Esophagus (tissue), 2 donors: ENCODE measurements around the gene BCL3. TPM values are rescaled to one million over a fixed set of nuclear protein-coding genes. Genes with fewer than 3 reads are reported as not detected.
A peak's percentile ranks its signal among the peaks of the same experiment; 100 is the strongest.

Experiments used
- H3K27ac ChIP-seq, 2 donors: one replicate each; pipeline ENCODE4 v1.5.1; 2013; ENCODE audit warnings: low read depth in 2 of 2, mild to moderate bottlenecking in 2 of 2, inconsistent platforms in 1 of 2, low read length in 1 of 2, moderate library complexity in 1 of 2
- H3K27me3 ChIP-seq, 2 donors: one replicate each; pipeline ENCODE4 v1.6.1; 2013; ENCODE audit warnings: low read length in 2 of 2, control low read depth in 1 of 2, mild to moderate bottlenecking in 1 of 2; ENCODE audit not compliant: insufficient read depth in 2 of 2, control insufficient read depth in 1 of 2
- H3K36me3 ChIP-seq, 2 donors: one replicate each; pipeline ENCODE4 v1.6.1; 2013; ENCODE audit warnings: low read length in 1 of 2; ENCODE audit not compliant: control insufficient read depth in 2 of 2, insufficient read depth in 2 of 2
- H3K4me1 ChIP-seq, 2 donors: one replicate each; pipeline ENCODE4 v1.6.1; 2013; ENCODE audit warnings: low read length in 1 of 2; ENCODE audit not compliant: control insufficient read depth in 2 of 2, insufficient read depth in 2 of 2
- H3K4me3 ChIP-seq, 2 donors: one replicate each; pipeline ENCODE4 v1.5.1; 2013; ENCODE audit warnings: low read length in 2 of 2, mild to moderate bottlenecking in 2 of 2, low read depth in 1 of 2, moderate library complexity in 1 of 2
- H3K9me3 ChIP-seq, 2 donors: one replicate each; pipeline ENCODE4 v1.6.1; 2013; ENCODE audit warnings: mild to moderate bottlenecking in 2 of 2, low read depth in 1 of 2, low read length in 1 of 2, moderate library complexity in 1 of 2; ENCODE audit not compliant: control insufficient read depth in 2 of 2, insufficient read depth in 1 of 2
- WGBS, 2 donors: extraction: QIAGEN DNeasy Blood & Tissue Kit; methylation state at CpG; one replicate each; pipeline ENCODE4 v1.1.7; 2013; 5-methylcytosine and 5-hydroxymethylcytosine counted together
- polyA plus RNA-seq, 2 donors: library from polyadenylated mRNA; stranded (reverse); fragments of 200-250 nt; gene quantifications; one replicate each; pipeline ENCODE4 v1.2.3, GENCODE V29; 2013
- donor health status: healthy with polysubstance abuse.
- donor health status: Bipolar disorder and iron deficiency.

Gene BCL3
- polyA plus RNA-seq, 2 donors: 64.5 to 107 TPM

DNA sequence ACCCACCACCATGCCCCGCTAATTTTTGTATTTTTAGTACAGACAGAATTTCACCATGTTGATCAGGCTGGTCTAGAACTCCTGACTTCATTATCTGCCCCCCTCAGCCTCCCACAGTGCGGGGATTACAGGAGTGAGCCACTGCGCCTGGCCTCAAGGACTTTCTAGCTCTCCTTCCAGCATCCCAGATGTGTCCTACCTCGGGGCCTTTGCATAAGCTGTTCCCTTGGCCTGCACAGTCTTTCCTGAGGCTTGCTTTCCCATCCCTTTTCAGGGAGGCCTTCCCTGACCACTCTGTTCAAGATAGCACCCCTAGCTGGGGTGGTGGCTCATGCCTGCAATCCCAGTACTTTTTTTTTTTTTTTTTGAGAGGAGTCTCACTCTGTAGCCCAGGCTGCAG, 46.1 kb downstream of the BCL3 start:
- no peaks in the 10 kb centered on the region for H3K9me3 ChIP-seq
- no peak overlapping the region for H3K4me3 ChIP-seq
- no peaks in the 10 kb centered on the region for H3K4me1 ChIP-seq
- no peaks in the 10 kb centered on the region for H3K27me3 ChIP-seq
- WGBS, 2 donors: 91 to 96% methylated on average over 4 of the region's 4 CpGs
- H3K36me3 ChIP-seq: peaks cover 0 to 22% of the 10 kb centered on the region in 2 donors
- no peak overlapping the region for H3K27ac ChIP-seq

DNA sequence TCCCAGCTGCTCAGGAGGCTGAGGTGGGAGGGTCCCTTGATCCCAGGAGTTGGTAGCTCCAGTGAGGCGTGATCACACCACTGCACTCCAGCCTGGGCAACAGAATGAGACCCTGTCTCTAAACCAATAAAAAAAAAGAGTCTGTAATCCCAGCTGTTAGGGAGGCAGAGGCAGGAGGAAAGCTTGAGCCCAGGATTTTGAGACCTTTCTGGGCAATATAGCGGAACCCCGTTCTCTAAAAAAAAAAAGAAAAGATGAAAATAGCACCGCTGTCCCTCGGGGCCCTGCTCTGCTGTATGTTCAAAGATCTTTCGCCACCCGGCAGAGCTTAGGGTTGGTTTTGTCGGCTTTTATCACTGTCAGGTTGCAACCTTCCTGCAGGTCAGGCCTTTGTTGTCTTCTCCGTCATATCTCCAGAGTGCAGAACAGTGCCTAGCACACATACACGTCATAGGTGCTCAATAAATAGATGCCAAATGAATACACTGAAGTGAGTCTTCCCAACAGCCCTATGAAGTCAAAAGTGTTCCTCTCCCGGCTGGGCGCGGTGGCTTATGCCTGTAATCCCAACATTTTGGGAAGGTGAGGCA, 47.0 kb downstream of the BCL3 start:
- peaks cover 0 to 21% of the 10 kb centered on the region in 2 donors for H3K36me3 ChIP-seq

DNA sequence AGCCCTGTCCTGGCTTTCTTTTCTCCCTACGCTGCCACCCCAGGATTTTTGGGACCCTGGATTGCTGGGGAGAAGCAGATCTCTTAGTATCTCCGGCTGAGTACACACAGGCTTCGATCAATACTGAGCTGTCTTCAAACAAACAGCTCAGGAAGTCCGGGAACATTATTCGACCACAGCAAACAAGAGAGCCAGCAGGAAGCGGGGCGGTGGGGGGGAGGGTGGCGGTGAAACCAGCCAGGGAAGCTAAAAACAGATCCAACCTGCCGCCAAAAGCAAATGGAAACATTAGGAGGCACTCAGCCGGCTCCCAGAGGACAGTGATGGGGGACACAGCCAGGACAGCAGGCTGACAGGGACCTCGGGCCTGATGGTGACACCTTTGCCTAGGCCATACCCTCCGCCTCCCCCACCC, 48.2 kb downstream of the BCL3 start:
- H3K27me3 ChIP-seq: no peaks in the 10 kb centered on the region

More for the DNA sequence above, 47.0 kb downstream of the BCL3 start:
- Histone ChIP-seq H3K4me1 (peaks cover 0 to 2% of the 10 kb centered on the region in 2 donors), H3K27me3 (no peaks in the 10 kb centered on the region), H3K27ac (no peak overlapping the region), H3K9me3 (no peaks in the 10 kb centered on the region), H3K4me3 (no peak overlapping the region)
- 88 to 90% methylated on average over 13 of the region's 13 CpGs for WGBS, 2 donors

DNA sequence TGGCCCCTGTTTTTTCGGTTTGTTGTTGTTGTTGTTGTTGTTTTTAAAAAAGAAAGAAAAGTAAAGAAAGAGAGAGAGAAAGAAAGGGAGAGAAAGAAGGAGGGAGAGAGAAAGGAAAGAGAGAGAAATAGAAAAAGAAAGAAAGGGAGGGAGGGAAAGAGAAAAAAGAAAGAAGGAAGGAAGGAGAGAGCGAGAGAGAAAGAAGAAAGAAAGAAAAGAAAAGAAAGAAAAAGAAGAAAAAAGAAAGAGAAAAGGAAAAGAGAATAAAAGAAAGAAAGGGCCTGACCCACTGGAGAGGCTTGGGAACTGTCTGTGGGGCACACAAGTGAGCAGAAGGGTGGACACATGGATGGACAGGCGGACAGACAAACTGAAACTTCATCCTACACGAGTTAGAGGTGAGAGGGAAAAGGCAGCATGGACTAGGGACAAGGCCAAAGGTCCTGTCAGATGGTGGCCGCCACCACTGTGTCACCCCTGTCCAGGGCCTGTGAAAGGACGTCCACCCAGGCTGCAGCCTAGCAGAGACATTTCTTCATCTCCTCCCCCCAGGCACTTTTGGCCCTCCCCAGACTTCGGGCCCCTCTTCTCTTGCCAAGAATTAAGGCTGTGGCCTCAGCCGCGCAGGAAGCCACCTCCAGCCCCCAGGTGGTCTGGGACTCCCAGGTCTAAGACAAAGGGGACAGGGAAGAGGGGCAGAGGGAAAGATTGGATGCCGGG, 51.3 kb downstream of the BCL3 start:
- peaks cover 0 to 2% of the 10 kb centered on the region in 2 donors for H3K4me1 ChIP-seq
- no peaks in the 10 kb centered on the region for H3K27me3 ChIP-seq
- H3K36me3 ChIP-seq: peaks cover 0 to 13% of the 10 kb centered on the region in 2 donors
- H3K4me3 ChIP-seq: no peak overlapping the region
- H3K9me3 ChIP-seq: no peaks in the 10 kb centered on the region
- WGBS, 2 donors: 65 to 77% methylated on average over 9 to 10 of the region's 10 CpGs
- H3K27ac ChIP-seq: no peak overlapping the region

More for the DNA sequence above, 48.2 kb downstream of the BCL3 start:
- H3K27ac ChIP-seq: no peak overlapping the region
- no peak overlapping the region for H3K4me3 ChIP-seq
- 45 to 58% methylated on average over 12 of the region's 12 CpGs for WGBS, 2 donors
- H3K36me3 ChIP-seq: peaks cover 0 to 21% of the 10 kb centered on the region in 2 donors
- no peaks in the 10 kb centered on the region for H3K9me3 ChIP-seq
- H3K4me1 ChIP-seq: peaks cover 0 to 2% of the 10 kb centered on the region in 2 donors

DNA sequence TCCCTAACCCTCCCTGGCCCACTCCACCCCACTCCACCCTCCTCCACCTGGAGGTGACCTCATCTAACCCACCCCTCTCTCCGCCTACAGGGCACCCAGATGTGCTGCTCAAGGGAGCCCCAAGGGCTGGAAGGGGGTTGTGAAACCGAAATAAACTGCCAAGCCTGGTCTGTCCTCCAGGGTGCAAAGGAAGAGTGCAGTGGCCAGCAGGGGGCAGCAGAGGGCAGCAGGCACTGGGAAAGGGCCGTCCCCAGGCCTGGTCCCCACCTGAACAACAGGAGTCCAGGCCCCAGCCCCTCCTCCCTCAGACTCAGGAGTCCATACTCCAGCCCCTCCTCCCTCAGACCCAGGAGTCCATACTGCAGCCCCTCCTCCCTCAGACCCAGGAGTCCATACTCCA, 52.0 kb downstream of the BCL3 start:
- 0 to 4% methylated on average over 3 of the region's 3 CpGs for WGBS, 2 donors
- Histone ChIP-seq H3K27ac (no peak overlapping the region), H3K36me3 (peaks cover 0 to 10% of the 10 kb centered on the region in 2 donors), H3K4me3 (no peak overlapping the region), H3K9me3 (no peaks in the 10 kb centered on the region), H3K4me1 (peaks cover 0 to 2% of the 10 kb centered on the region in 2 donors), H3K27me3 (no peaks in the 10 kb centered on the region)

DNA sequence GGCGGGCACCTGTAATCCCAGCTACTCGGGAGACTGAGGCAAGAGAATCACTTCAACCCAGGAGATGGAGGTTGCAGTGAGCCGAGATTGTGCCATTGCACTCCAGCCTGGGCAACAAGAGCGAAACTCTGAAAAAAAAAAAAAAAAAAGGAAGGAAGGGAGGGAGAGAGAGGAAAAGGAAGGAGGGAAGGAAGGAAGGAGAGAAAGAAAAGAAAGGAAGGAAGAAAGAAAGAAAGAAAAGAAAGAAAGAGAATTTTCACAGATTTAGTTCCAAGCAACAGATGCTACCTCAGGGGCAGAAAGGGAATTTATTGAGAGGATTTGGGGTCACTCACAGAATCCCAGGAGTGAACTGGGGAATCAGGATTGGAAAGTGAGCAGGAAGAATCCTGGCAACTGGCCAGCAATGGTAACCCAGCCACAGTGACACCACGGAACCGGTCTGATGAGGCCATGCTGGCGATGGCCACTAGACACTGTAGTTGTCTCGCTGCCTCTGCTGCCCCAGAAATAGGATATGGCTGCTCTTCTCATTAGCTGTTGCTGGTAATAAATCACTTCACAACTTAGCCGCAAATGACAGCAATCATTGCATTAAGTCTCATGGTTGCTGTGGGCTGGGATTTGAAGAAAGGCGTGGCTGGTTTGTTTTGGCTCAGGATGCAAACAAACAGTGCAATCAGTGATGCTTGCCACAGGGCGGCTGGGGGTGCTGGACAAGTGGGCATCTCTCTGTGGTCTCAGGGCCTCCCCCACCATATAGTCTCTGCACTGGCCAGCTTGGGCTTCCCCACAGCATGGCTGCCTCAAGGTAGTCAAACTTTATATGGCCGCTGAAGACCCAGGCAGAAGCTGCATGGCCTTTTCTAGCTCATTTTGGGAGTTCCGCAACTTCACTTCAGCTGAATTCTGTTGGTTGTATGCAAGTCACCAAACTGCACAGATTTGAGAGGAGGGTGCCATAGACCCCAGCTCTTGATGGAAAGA, 55.2 kb downstream of the BCL3 start:
- H3K4me3 ChIP-seq: no peak overlapping the region
- no peaks in the 10 kb centered on the region for H3K27me3 ChIP-seq
- peaks cover 0 to 12% of the 10 kb centered on the region in 2 donors for H3K4me1 ChIP-seq
- H3K36me3 ChIP-seq: peaks cover 0 to 7% of the 10 kb centered on the region in 2 donors
- no peaks in the 10 kb centered on the region for H3K9me3 ChIP-seq
- WGBS, 2 donors: 86 to 89% methylated on average over 13 of the region's 13 CpGs
- no peak overlapping the region for H3K27ac ChIP-seq

DNA sequence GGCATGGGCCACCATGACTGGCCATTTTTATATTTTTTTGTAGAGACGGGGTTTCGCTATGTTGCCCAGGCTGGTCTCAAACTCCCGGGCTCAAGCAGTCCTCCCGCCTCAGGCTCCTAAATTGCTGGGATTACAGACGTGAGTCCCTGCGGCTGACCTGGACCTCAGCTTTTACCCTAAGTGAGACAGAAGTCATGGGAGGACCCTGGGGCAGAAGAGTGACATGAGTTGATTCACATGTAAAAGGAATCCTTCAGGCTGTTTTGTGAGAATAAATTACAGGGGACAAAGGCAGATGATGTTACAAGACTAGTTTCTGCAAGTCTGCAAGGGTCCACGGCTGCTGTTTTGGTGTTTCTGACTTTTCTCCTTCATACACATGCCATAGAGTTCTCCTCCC, 57.8 kb downstream of the BCL3 start:
- Histone ChIP-seq H3K4me1 (peaks cover 5 to 18% of the 10 kb centered on the region in 2 donors), H3K27me3 (no peaks in the 10 kb centered on the region), H3K36me3 (peaks cover 0 to 5% of the 10 kb centered on the region in 2 donors), H3K27ac (no peak overlapping the region), H3K4me3 (no peak overlapping the region), H3K9me3 (no peaks in the 10 kb centered on the region)
- 69 to 78% methylated on average over 7 of the region's 7 CpGs for WGBS, 2 donors

DNA sequence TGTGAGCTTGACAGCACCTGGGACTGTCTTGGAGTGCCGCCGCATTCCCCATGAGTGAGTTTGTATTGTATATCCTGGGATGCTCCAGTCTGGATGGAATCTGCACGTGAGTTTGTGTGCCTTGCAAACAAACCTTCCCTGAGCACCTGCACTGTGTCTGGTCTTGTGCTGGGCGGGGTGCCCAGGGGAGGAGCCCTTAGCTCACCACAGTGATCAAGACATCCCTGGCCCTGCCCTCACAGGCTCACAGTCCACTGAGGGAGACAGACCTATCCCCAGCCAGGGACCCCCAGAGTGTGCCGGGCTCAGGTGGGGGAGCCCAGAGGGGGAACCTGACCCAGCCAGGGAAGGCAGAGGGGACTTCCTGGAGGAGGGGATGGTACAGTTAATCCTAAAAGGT, 58.7 kb downstream of the BCL3 start:
- H3K4me3 ChIP-seq: no peak overlapping the region
- H3K36me3 ChIP-seq: peaks cover 0 to 7% of the 10 kb centered on the region in 2 donors
- H3K27me3 ChIP-seq: no peaks in the 10 kb centered on the region
- WGBS, 2 donors: 46 to 52% methylated on average over 5 of the region's 5 CpGs
- peak overlapping the region; percentile 12 to 26 for H3K27ac ChIP-seq
- no peaks in the 10 kb centered on the region for H3K9me3 ChIP-seq
- peaks cover 5 to 18% of the 10 kb centered on the region in 2 donors for H3K4me1 ChIP-seq
